NCI-H2196 (cell line): Measurements from ENCODE around the gene SMIM24.

Source experiments
- DNase-seq: peaks from one replicate; lab custom pipeline; 2025; ENCODE audit not compliant: unreplicated experiment; lab: John Stamatoyannopoulos, UW

Gene SMIM24

GRCh38 chr19:3476830-3477229 lies 3.5 kb downstream of the SMIM24 start:
- no peak for DNase-seq

GRCh38 chr19:3475449-3475848 lies 4.9 kb downstream of the SMIM24 start:
- DNase-seq: no peak

GRCh38 chr19:3474614-3475013 lies 5.7 kb downstream of the SMIM24 start:
- no peak for DNase-seq

- no peak for DNase-seq
Observed at GRCh38 chr19:3474010-3474409, 6.3 kb downstream of the SMIM24 start.

- peak; percentile 22 for DNase-seq
Observed at GRCh38 chr19:3471954-3472655, 8.2 kb downstream of the SMIM24 start.

GRCh38 chr19:3470500-3471128 lies 9.7 kb downstream of the SMIM24 start:
- DNase-seq: no peak

- DNase-seq: no peak
Observed at GRCh38 chr19:3469638-3470499, 10.5 kb downstream of the SMIM24 start.

GRCh38 chr19:3468211-3468610 lies 12.1 kb downstream of the SMIM24 start:
- DNase-seq: no peak

- DNase-seq: no peak
Observed at GRCh38 chr19:3467437-3468198, 12.7 kb downstream of the SMIM24 start.

- no peak for DNase-seq
Observed at GRCh38 chr19:3466635-3467034, 13.7 kb downstream of the SMIM24 start.

GRCh38 chr19:3465552-3465951 lies 14.8 kb downstream of the SMIM24 start:
- DNase-seq: no peak

GRCh38 chr19:3464587-3465235 lies 15.6 kb downstream of the SMIM24 start:
- no peak for DNase-seq

GRCh38 chr19:3463714-3464586 lies 16.4 kb downstream of the SMIM24 start:
- DNase-seq: no peak

GRCh38 chr19:3462991-3463713 lies 17.2 kb downstream of the SMIM24 start:
- DNase-seq: no peak

GRCh38 chr19:3459965-3460582 lies 20.3 kb downstream of the SMIM24 start:
- no peak for DNase-seq

- DNase-seq: peak; percentile 45
Observed at GRCh38 chr19:3459089-3459881, 21.0 kb downstream of the SMIM24 start.

GRCh38 chr19:3458229-3459088 lies 21.9 kb downstream of the SMIM24 start:
- no peak for DNase-seq
